ENCODE results near the gene PSAP.

- TF ChIP-seq CTCF (IDR thresholded peaks at IDR 0.05; ENCODE audit: insufficient read depth, low read length, poor library complexity, severe bottlenecking) (no peak), EZH2phosphoT487 (conservative IDR thresholded peaks at IDR 0.05; ENCODE audit: low read length) (no peak)
These were observed 66.3 kb downstream of the PSAP start for GRCh38 chr10:71784679-71785272.

All from SU-DHL-6 (cell line).